Astrocyte of the cerebellum (primary cell): ENCODE results near the gene RAB31.

ENCODE experiments used
- DNase-seq: peaks from one replicate; pipeline ENCODE4 v3.0.0-alpha.2; 2011; ENCODE audit warnings: low read depth
- H3K4me3 ChIP-seq: 2 replicates; pipeline ENCODE4 v1.5.1; 2011; ENCODE audit warnings: mild to moderate bottlenecking, low read depth, low read length, moderate library complexity
- in situ Hi-C: cut with HindIII; loops from 2 replicates; pipeline ENCODE4 v1.10.0; 2017; ENCODE audit warnings: low sequenced_read_pairs
- TF ChIP-seq, protein P1 (sequence below): IDR thresholded peaks from 2 replicates; pipeline ENCODE4 v1.5.1; 2012; ENCODE audit warnings: low read length, low read depth, moderate library complexity, mild to moderate bottlenecking; ENCODE audit errors: missing control alignments

The RAB31 gene

GRCh38 chr18:9818423-9818734 is 110.3 kb downstream of the RAB31 start:
- TF ChIP-seq, protein P1, sequence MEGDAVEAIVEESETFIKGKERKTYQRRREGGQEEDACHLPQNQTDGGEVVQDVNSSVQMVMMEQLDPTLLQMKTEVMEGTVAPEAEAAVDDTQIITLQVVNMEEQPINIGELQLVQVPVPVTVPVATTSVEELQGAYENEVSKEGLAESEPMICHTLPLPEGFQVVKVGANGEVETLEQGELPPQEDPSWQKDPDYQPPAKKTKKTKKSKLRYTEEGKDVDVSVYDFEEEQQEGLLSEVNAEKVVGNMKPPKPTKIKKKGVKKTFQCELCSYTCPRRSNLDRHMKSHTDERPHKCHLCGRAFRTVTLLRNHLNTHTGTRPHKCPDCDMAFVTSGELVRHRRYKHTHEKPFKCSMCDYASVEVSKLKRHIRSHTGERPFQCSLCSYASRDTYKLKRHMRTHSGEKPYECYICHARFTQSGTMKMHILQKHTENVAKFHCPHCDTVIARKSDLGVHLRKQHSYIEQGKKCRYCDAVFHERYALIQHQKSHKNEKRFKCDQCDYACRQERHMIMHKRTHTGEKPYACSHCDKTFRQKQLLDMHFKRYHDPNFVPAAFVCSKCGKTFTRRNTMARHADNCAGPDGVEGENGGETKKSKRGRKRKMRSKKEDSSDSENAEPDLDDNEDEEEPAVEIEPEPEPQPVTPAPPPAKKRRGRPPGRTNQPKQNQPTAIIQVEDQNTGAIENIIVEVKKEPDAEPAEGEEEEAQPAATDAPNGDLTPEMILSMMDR = no peak
- no peak for DNase-seq
- no peak overlapping the region for H3K4me3 ChIP-seq
- in situ Hi-C loops = no loop called here

- no peak overlapping the region for H3K4me3 ChIP-seq
- TF ChIP-seq, protein P1 = no peak
- in situ Hi-C loops = no loop called here
- no peak for DNase-seq
Measured at GRCh38 chr18:9820127-9820526, 112.0 kb downstream of the RAB31 start.

DNA sequence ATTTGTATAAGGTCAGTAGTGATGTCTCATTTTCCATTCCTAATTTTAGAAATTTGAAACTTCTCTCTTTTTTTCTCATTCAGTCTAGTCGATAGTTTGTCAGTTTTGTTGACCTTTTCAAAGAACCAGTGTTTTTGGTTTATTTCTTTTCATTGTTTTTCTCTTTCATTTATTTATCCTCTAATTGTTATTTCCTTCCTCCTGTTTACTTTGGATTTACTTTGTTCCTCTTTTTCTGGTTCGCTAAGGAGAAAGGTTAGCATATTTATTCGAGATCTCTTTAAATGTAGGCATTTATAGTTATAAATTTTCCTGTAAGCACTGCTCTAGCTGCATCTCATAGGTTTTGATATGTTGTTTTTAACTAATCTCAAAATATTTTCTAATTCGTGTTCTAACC is 112.6 kb downstream of the RAB31 start:
- in situ Hi-C loops = no loop called here
- H3K4me3 ChIP-seq = no peak overlapping the region
- TF ChIP-seq, protein P1 = no peak
- DNase-seq = no peak

DNA sequence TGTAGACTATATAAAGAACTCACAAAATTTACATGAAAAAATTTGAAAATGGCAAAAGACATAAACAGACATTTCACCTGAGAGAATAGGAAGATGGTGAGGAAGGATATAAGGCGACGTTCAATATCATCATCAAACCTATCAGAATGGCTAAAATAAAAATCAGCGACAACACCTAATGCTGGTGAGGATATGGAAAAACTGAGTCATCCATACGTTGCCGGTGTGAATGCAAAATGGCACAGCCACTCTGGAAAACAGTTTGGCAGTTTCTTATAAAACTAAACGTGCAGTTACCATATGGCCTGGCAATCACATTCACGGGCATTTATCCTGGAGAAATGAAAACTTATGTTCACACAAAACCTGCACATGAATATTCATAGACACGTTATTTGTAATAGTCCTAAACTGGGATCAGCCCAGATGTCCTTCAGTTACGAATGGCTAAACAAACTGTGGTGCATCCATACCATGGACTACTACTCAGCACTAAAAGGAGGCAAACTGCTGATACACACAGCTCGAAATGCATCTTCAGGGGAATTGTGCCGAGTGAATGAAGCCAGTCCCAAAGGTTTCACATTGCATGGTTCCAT is 114.6 kb downstream of the RAB31 start:
- in situ Hi-C loops = no loop called here
- TF ChIP-seq, protein P1 = no peak
- DNase-seq = no peak
- no peak overlapping the region for H3K4me3 ChIP-seq

DNA sequence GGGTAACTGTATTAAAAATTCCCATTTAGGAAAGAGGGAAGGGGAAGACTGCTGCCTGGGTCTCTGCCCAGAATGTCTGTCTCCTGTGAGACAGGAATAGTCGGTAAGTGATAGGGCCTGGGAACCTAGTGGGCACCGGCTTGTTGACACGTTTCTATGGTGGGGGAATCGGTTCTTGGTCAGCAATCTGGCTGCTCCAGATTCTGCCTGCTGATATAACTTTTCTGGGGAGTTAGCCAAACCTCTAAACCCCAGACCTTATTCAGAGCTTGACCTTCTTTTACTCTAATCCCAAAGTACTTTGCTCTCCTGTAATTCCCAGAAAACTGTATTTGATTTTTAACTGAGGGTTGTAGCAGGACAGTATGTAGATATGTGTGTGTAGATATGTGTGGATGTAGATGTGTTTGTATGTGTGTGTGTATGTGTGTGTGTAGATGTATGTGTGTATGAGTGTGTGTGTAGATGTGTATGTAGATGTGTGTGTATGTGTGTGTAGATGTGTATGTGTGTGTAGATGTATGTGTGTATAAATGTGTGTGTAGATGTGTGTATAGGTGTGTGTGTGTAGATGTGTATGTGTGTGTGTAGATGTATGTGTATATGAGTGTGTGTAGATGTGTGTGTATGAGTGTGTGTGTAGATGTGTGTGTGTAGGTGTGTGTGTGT is 115.8 kb downstream of the RAB31 start:
- peak; percentile 91 for DNase-seq
- TF ChIP-seq, protein P1 = no peak
- in situ Hi-C loops = no loop called here
- H3K4me3 ChIP-seq = no peak overlapping the region

DNA sequence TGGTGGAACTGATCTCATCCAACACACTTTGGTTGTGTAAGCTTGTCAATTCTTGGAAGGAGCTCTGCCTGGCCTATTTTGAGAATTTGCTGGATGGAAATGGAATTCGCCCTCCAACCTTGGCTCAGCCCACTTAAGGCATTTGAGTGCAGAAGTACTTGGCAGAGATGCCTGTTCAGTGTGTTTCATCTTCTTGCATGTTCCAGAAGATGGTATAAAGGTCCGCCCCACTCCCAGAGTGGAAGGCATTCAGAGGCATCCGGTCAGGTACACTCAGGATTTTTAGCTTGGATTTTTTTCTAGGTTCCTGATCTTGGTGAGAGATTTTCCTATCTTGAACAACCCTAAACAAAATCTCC is 116.4 kb downstream of the RAB31 start:
- H3K4me3 ChIP-seq = no peak overlapping the region
- in situ Hi-C loops = no loop called here
- TF ChIP-seq, protein P1 = no peak
- DNase-seq = no peak
